ENCODE data around the gene QARS1.

Gene QARS1

GRCh38 chr3:49104427-49105291, at the start of gene QARS1:
Gene QARS1, minus strand, starts transcription at chr3:49104757. Its CDS starts 24 bp downstream, at chr3:49104733.
- peak; percentile 80 for DNase-seq (ENCODE audit: low read depth)
- TF ChIP-seq, protein P1, sequence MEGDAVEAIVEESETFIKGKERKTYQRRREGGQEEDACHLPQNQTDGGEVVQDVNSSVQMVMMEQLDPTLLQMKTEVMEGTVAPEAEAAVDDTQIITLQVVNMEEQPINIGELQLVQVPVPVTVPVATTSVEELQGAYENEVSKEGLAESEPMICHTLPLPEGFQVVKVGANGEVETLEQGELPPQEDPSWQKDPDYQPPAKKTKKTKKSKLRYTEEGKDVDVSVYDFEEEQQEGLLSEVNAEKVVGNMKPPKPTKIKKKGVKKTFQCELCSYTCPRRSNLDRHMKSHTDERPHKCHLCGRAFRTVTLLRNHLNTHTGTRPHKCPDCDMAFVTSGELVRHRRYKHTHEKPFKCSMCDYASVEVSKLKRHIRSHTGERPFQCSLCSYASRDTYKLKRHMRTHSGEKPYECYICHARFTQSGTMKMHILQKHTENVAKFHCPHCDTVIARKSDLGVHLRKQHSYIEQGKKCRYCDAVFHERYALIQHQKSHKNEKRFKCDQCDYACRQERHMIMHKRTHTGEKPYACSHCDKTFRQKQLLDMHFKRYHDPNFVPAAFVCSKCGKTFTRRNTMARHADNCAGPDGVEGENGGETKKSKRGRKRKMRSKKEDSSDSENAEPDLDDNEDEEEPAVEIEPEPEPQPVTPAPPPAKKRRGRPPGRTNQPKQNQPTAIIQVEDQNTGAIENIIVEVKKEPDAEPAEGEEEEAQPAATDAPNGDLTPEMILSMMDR (IDR thresholded peaks at IDR 0.05; ENCODE audit: control insufficient read depth, extremely low read depth, insufficient read depth), result no peak
- peak within 1 kb of the TSS; percentile 94 for H3K4me3 ChIP-seq (ENCODE audit: low read depth, low read length)

DNA sequence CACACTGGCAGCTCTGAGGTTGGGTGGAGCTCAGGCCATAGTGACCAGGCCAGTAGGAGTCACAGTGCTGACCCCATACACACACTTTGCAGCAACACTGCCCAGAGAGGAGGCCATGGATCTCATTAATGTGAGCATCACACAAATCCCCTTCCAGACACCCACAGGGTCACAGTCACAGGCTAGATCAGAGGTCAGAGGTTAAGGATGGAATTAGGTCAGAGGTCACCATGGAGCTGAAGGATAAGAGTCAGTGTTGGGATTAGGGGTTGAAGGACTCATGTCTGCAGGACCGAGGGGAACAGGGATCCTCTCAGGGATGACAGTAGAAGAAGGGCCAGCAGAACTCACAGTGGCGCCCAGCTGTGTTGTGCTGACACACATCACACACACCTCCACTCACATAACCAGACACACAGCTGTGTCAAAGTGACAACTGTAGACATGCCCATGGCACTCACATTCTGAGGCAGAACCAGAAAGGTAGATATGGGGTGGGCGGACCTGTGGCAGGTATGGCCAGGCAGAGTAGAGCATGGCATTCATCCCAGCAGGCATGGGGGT, 48.9 kb upstream of the QARS1 start:
- no peak for DNase-seq (ENCODE audit: low read depth)
- H3K4me3 ChIP-seq (ENCODE audit: low read depth, low read length), result no peak overlapping the region
- TF ChIP-seq, protein P1 (IDR thresholded peaks at IDR 0.05; ENCODE audit: control insufficient read depth, extremely low read depth, insufficient read depth), result no peak

GRCh38 chr3:49151610-49152009, 47.1 kb upstream of the QARS1 start:
- TF ChIP-seq, protein P1 (IDR thresholded peaks at IDR 0.05; ENCODE audit: control insufficient read depth, extremely low read depth, insufficient read depth), result no peak
- H3K4me3 ChIP-seq (ENCODE audit: low read depth, low read length), result no peak overlapping the region
- no peak for DNase-seq (ENCODE audit: low read depth)

GRCh38 chr3:49148159-49148558, 43.6 kb upstream of the QARS1 start:
- TF ChIP-seq, protein P1 (IDR thresholded peaks at IDR 0.05; ENCODE audit: control insufficient read depth, extremely low read depth, insufficient read depth), result no peak
- no peak overlapping the region for H3K4me3 ChIP-seq (ENCODE audit: low read depth, low read length)
- no peak for DNase-seq (ENCODE audit: low read depth)

GRCh38 chr3:49140080-49140479, 35.5 kb upstream of the QARS1 start:
- TF ChIP-seq, protein P1 (IDR thresholded peaks at IDR 0.05; ENCODE audit: control insufficient read depth, extremely low read depth, insufficient read depth), result no peak
- DNase-seq (ENCODE audit: low read depth), result no peak
- no peak overlapping the region for H3K4me3 ChIP-seq (ENCODE audit: low read depth, low read length)

DNA sequence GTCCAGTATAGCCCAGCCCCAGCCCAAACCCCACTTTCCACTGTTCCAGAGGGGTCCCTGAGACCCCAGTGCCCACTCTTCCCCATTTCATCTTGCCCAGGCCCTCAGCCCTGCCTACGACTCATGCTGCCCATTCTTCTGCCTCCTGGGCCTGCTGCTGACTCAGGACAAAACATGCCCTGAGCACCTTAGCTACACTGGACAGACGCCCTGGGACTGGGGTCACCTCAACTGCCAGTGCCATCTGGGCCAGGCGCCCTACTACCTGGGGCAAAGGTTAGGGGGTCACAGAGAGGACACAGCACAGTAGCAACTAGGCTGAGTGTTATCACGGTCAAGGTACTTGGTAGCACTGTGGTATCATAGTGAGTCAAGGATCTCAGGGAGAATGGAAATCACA, 30.9 kb upstream of the QARS1 start:
- DNase-seq (ENCODE audit: low read depth), result no peak
- TF ChIP-seq, protein P1 (IDR thresholded peaks at IDR 0.05; ENCODE audit: control insufficient read depth, extremely low read depth, insufficient read depth), result no peak

More for the DNA sequence above, 30.9 kb upstream of the QARS1 start:
- no peak overlapping the region for H3K4me3 ChIP-seq (ENCODE audit: low read depth, low read length)

All from LNCaP clone FGC (cell line).